RPMI8226 (cell line): ENCODE results near the gene EFNA2.

Experiments
- DNase-seq: peaks from one replicate; pipeline ENCODE4 v3.0.0-alpha.2; 2015

The EFNA2 gene

DNA sequence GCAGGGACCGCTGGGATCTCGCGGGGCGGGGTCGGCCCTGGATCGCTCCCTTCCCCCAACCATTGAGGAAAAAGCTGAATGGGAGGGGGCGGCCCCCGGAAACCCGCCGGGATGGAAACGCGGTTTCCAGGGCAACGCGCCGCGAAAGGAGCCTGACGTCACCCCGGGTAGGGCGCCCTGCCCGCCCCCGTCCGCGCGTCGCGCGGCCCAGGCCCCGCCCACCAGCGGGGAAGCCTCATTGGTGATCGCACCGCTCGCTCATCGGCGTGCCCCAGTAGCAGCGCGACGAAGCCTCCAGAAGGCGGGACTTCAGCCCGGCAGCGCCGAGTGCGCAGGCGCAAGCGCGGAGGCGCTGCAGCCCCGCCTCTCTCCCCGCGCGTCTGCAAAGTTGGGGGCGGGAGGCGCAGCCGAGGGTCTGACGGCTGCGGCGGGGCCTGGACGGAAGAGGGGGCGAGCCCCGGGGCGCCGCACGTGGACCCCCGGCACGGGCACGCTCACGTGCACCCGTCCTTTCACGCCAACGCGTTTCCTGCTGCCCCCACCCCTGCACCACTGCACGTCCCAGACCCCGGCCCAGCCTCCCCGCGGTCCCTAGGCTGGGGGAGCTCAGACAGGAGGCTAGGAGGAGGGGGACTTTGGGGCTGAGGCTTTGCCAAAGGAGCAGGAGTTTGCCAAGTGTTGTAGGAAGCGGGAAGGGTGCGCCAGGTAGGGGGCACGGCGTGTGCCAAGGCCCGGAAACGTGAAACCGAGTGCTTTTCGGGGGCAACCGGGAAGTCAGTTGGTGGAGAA is 24.7 kb upstream of the EFNA2 start:
- DNase-seq: peak; percentile 97

DNA sequence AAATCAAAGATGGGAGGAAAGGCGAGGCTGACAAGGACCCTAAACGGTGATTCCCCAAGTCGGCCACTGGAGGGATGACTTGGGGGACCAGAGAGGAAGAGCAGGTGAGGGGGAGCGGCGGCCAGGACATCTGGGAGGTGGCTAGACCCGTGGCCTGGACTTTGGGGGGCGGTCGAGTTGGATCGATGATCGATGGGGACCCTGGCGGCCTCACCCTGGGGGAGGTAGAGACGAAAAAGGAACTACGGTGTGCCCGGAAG is 24.2 kb upstream of the EFNA2 start:
- DNase-seq: peak; percentile 56

DNA sequence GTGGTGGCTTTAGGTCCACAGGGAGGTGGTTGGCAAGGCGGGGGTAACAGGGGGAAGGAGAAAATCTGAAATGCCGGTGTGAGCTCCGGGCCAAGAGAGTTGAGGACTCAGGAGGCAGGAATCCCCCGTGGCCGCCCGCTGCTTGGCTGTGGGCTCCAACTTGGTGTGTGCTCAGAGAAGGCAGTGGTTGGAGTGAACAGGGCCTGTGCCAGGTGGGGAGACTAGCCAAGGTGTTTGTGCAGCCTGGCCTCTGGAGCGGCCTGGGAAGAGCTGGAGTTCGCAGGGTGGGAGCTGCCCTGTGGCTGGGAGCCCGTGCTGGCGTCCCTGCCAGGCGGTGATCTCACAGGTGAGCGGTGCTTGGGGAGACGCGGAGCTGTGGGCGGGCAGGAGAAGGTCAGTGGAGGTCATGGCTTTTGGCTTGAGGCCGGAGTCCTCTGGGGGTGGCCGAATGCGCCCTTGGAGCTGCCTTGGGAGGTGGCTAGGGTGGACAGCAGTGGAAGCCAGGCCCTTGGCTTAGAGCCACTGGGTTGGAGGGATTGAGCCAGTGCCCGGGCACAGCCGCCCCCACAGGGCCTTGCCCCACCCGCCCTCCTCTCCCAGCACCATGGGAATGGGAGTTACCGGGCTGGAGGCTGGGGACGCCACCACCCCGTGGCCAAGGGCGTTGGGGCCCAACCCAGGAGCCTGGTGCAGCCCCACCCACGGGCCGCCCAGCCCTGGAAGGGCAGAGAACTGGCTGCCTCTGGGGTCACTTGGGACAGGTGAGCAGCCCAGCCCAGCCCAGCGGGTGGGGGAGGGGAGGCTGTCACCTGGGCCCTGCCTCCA is 23.7 kb upstream of the EFNA2 start:
- DNase-seq: peak; percentile 88

DNA sequence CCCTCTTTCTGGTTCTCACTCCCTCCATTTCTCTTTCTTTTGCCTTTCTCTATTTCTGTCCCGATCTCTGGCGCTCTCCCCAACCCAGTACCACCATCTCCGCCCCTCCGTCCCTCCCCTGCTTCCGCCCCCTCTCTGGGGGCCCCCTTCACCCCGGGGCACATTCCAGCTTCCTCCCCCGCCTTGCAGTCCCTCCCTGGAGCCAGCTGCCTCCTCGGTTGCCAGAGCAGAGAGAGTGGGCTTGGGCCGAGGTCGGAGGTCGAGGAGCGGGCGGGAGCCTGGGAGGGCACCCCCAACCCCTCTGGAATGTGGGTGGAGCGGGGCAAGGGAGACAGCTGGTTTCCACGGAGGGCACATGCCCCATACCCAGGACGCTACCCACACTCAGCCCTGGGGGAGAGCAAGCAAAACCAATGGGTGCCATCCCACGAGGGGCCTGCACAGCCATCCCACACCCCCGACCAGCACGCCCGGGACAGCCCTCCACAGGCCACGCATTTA is 23.0 kb upstream of the EFNA2 start:
- no peak for DNase-seq

DNA sequence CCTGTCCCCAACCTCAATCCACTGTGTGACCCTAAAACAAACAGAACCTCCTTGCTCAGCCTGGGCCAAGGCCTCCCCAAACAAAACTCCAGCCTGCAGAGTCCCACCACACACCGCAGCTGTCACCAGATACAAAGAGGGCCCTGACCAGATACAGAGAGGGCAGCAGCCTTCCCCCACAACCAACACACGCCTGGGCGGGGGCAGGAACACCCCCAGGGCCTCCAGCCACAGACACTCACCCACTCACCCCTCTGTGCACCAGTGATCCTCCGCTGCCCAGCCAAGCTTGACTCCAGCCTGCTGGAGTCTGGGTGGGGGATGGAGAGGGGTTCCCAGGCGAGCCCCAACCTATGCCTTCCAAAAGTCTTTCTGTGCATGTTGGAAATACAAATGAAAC is 22.5 kb upstream of the EFNA2 start:
- DNase-seq: no peak

DNA sequence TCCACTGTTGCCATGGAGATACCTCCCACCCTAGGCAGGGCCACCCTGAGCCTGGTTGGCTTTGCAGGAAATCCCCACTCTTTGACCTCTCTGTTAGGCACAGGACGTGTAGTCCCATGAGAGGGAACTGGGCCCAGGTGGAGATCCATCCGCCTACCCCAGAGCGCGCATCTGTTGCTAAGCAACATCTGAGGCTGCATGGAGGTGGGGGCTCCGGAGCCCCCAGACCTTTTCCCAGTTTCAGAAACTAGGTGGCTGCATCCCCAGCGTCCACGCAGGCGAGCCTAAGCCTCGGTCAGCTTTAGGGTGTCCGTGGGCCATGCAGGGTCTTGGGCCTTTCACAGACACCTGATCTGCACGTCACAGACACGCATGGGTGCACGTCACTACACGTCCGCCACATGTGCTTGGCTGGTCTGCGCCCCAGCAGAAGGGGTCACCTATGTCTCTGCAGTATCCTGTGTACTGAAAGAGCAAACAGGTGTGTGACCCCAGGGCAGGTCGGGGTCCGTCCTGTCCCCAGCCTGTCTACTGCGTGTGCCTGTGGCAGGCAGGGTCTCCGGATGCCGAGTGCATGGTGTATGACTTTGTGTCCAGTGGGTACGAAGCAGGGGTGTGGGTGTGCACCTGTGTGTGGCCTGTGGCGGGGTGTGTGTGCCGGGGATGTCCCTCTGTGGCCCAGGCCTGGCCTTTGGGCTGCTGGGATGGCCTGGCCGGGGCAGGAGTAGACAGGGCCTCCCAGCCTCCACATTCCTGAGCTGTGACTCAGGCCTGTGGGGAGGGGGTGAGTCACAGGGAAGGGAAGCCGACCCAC is 20.7 kb upstream of the EFNA2 start:
- no peak for DNase-seq

DNA sequence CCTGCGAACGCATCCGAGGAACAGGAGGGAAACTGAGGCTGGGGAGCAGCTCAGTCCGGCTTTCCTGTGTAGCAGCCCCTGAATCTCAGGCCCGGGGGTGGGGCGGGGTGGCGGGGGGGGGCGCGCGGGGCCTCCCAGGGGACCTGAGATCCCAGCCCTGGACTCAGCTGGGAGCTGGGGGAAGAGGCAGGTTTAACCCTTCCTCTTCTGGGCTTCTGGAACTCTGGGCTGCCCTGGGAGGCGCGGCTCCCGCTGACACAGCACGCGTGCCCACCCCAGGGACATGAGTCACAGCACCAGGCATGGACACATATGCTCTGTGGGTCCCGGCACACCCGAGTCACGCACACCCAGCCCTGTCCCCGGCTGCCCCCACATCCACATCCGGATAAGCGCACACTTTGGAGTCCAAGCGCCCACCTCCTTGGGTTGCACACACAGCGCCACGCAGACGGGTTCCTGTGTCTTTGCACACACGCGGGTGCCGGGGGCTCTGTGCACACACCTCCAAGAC is 20.0 kb upstream of the EFNA2 start:
- no peak for DNase-seq

DNA sequence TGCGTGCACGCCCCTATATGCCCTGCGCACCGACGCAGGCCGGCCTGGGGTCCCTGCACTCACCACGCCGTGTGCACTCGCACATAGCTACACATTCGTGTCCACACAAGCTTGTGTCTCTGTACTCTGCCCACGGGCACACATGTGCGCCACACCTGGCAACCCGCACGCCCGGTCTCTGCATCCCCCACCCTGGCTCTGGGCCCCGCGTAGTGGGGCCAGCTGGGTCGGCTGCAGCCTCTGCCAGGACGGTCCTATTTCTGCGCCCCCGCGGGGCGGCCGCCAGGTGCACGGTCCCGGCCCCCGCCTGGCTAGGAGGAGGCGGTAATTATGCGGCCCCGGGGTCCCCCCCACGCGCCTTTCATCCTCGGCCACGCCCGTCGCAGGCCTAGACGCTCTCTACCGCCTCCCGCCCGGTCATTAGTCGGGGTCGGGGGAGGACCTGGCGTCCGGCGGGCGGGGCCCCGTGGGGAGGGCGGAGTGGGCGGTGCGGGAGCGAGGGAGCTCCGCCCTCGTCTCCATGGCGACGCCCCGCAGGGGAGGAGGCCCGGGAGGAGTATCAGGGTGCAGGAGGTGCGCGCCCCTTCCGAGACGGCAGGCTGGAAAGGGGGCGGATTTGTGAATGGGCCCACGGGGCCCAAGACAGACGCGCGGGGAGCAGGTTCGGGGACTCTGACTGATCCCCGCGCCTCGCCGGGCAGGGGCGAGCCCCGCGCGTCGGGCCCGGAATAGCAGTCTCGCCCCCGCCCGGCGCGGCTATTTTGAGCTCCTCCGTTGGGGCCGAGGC is 19.4 kb upstream of the EFNA2 start:
- peak; percentile 96 for DNase-seq

DNA sequence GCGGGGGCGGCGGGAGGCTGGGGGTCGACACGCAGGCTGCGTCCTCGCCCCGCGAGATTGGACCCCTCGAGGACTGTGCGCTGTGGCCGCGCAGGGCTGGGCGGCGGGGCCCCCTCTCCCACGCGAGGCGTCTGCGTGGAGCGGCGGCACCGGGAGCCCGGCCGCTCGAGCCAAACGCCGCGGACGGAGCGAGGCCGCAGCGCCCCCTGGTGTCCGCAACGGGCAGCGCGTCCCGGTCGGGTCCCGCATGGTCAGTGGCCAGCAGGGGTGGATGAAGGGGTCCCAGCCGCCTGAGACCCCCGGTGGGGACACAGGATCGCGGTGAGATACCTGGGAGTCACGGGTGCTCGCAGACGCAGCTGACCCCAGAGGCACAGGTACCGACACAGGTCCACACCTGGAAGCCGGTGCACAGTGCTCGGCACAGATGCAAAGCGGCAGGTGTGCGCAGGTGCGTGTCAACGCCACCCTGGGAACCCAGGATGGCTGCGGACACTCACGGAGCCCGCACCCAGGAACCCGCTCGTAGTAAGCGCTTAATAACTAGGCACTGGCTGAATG is 18.7 kb upstream of the EFNA2 start:
- DNase-seq: peak; percentile 71

DNA sequence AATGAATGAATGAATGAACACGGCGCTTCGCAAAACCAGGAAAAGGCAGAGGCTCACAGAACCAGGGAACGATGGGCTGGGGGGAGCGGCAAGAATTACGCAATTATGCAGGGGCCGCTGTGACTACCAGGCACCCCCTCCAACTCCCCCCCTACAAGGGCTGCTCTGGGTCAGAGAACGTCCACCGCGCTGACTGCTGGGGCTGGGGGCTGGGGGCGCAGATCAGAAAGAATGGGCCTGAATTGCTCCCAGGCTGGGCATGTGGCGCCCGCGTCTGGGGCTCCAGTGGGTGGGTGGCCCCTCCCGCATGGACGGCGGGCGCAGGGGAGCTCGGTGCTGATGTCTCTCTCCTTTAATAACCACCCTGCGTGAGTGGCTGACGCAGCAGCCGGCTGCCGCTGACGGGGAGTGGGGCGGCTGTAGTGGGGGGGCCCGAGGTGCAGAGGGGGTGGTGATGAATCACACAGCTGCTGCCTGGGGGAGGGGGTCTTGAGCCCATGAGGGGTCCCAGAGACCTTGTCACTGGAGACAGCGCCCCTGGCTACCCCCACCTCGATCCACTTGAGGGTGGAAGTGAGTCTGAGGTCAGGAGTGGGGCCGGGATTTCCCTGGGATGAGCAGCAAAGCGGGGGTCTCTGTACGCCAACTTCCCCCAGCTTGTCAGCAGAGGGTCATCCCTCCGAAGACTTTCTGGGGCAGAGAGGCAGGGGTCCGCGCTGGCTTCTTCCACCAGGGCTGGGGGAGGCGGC is 18.0 kb upstream of the EFNA2 start:
- peak; percentile 68 for DNase-seq

DNA sequence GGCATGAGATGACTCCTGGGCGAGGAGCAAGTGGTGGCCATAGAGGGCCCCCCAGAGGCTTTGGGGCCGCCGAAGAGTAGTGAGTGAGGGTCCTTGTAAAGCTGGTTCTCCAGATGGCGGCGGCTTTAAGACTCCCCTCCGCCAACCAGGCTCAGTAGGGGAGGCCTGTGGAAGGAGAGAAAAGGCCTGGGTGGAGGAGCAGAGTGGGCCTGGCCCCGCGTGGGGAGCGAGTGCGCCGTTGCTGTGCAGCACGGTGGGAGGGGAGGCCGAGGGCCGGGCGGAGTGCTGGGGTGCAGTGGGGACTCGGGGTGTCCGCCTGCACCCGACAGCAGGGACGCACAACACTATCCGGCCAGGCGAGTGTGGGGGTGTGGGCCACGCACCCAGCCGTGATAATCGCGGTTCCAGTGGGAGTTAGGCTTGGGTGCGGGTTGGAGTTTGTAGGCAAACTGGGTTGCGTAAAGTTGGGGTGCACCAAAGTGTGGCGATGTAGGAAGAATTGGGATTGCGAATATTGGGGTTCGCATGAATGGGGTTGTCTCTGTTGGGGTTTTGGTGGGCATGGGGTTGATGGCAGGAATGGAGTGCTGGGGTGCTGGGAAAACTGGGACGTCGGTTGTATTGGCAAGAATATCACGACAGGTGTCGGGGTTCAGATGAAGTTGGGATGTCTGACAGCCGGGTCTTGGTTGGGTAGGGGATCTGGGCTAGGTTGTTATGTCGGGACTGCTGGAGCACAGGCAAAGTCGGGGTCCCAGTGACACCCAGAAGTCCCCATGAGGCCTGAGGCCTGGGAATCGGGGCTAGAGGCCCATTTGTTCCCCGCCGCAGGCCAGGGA is 17.2 kb upstream of the EFNA2 start:
- no peak for DNase-seq

DNA sequence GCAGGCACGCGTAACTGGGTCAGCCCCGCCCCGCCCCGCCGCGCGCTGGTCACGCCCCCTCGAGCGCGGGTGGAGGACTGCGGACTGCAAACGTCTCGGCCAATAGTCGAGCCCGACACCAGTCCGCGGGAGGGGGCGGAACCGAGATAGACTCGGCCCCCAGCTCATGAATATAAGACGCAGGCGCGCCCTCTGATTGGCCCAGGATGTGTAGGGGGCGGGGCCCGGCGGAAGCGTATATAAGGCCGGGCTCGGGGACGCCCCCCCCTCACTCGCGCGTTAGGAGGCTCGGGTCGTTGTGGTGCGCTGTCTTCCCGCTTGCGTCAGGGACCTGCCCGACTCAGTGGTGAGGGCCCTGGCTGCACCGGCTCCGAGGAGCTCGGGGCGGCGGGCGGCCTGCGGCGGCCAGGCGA is 16.6 kb upstream of the EFNA2 start, which contains the start of gene CIRBP:
Gene CIRBP (plus strand): TSS at position 268 of the 413 bp plus-strand sequence. CDS start 1,602 bp downstream, outside the sequence.
- peak; percentile 99 for DNase-seq

DNA sequence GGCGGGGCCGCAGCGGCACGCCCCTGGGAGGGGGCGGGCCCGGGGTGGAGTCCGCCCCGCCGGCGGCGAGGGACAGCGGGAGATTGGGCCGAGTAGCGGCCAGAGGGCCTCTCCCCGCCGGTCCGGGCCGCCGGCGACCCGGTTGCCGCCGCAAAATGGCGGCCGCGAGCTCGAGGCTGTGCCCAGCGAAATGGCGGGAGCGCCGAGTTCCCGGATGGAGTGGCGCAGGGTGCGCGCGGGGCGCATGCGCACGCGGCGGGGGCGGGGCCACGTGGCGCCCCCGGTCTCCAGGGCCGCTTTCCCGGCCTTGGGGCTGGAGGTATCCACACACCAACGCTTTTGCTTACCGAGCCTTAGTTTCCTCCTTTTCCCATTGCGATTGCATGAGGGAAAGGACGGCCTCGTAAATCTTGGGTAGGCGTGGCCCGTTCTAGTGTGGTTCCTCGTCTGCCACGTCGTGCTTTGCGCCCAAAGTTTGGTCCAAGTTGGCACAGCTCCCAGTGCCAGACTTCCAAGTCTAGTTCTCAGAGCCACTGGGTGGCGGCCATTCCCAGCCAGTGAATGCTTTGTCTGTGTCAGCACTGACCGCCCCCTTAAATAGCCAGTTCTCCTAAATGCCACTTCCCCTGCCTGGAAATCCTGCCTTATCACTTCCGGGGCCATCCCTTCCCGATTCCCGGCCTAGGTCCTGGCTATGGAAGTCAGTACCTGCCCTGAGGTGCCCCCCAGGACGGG is 16.0 kb upstream of the EFNA2 start:
- DNase-seq: peak; percentile 91

DNA sequence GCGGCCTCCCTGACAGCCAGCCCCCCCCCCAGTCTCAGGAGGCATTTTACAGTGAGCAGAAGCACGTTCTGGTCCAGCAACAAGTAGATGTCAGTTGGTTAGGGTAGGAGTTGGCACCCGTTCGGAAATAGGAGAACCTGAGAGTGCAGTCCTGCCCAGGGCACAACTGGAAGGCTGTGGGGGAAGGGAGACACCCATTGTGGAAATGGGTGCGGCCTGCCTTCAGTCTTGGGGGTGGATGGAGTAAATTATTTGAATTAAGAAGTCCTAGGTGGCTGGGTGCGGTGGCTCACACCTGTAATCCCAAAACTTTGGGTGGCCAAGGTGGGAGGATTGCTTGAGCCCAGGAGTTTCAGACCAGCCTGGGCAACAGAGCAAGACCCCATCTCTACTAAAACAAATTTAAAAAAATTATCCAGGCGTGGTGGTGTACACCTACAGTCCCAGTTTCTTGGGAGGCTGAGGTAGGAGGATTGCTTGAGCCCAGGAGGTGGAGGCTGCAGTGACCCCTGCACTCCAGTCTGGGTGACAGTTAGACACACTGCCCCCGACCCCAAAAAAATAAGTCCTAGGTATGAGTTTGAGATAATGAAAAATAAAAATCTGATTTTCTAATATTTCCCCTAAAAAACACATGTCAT is 15.3 kb upstream of the EFNA2 start:
- peak; percentile 62 for DNase-seq

DNA sequence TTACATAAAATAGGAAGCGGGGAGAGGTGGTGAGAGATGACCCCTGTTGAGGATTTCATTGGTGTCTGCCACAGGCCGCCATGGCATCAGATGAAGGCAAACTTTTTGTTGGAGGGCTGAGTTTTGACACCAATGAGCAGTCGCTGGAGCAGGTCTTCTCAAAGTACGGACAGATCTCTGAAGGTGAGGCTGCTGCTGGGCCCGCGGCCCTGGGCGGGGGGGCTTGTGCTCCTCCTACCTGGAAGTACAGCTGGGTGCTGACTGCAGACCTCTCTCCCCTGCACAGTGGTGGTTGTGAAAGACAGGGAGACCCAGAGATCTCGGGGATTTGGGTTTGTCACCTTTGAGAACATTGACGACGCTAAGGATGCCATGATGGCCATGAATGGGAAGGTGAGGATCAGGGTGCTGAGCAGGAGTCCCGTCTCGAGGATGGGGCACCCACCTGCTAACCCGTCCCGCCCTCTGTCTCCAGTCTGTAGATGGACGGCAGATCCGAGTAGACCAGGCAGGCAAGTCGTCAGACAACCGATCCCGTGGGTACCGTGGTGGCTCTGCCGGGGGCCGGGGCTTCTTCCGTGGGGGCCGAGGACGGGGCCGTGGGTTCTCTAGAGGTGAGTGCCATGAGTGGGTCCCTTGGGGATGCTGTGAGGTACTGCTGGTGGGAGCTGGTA is 14.7 kb upstream of the EFNA2 start:
- DNase-seq: no peak

DNA sequence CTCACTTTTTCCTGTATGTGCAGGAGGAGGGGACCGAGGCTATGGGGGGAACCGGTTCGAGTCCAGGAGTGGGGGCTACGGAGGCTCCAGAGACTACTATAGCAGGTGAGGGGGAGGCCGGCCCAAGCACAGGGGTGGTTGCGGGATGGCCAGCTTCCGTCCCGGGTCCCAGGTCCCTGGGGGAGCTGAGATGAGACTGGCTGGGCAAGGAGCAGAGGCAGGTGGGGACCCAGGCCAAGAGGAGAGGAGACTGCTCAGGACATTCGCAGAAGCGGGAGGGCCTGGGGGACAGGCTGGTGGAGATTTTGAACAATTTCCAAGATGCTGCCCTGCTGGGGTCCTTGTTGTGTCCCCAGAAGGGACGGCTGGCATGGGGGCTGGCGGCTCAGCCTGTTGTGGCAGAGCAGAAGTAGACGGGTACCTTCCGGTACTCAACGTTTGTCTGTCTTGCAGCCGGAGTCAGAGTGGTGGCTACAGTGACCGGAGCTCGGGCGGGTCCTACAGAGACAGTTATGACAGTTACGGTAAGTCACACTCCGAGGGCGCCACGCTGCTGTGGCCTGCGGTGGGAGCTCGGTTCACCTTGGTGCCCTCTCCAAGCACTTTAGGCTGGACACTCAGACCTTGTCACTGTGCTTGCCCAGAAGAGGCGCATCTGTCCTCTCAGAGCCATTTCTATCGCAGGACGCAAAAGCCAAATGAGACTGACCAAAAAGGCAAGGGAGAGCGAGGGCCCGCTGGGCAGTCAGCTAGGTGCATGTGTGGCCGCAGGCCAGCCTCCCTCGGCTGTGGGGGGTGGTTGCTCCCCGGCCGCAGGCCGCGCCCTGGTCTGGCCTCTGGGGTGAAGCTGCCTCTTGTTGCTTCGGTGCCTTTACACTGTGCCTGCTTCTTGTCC is 13.9 kb upstream of the EFNA2 start:
- DNase-seq: no peak
